K562 (cell line): ENCODE data around the gene SAMD8. TPM values are rescaled to one million over a fixed set of nuclear protein-coding genes. Genes with fewer than 3 reads are reported as not detected.

Source experiments
- ATAC-seq: fragments of 200-7000 bp; cut with Tn5 transposase; 3 replicates; pipeline ENCODE4 v1.9.1; 2020; ENCODE audit warnings: moderate library complexity
- BruUV-seq: library from RNA; stranded (reverse); fragments of 400-500 nt; replicated peaks from 2 replicates; lab custom pipeline; 2021; lab: Mats Ljungman, UMichigan
- CTCF ChIA-PET: fragments of 300-600 bp; formaldehyde crosslinking; extraction: SDS; loops from one replicate; lab custom pipeline; 2021; ENCODE audit warnings: low intra/inter-chr PET ratio; lab: Yijun Ruan, JAX
- POLR2A ChIA-PET: fragments of 300-600, 350-650 bp; sonication (Branson Sonifier 250); formaldehyde crosslinking; extraction: SDS; loops from one replicate; lab custom pipeline; 2021; ENCODE audit warnings: antibody characterized with exemption, inconsistent platforms; lab: Yijun Ruan, JAX
- DNase-seq, 4 experiments: peaks; one replicate each; pipeline versions ENCODE4 v3.0.0 to v3.0.0-alpha.2; 2011 to 2018; ENCODE audit warnings: low spot score in 3 of 4, mixed read lengths in 3 of 4; ENCODE audit errors: extremely low read depth in 1 of 4
- FAIRE-seq: peaks from 2 replicates; lab custom pipeline; 2011; peaks lifted over from hg19 to GRCh38; lab: Jason Lieb, UNC
- H2AFZ ChIP-seq: 2 replicates; pipeline ENCODE4 v1.6.0; 2011; ENCODE audit warnings: low read depth, low read length, control low read depth, inconsistent platforms
- H3K27ac ChIP-seq: fragments of 200-600 bp; 3 replicates; pipeline ENCODE4 v1.8.0; 2011; ENCODE audit warnings: low read depth, mild to moderate bottlenecking, control low read depth, inconsistent platforms, low read length, moderate library complexity, mixed read lengths; ENCODE audit errors: extremely low read depth
- H3K27me3 ChIP-seq, 2 experiments: fragments of 300-600 bp in 1 of 2; 2 replicates in 1 of 2; 3 replicates in 1 of 2; pipeline versions ENCODE4 v1.6.0 to v1.8.0; 2011; ENCODE audit warnings: inconsistent platforms in 2 of 2, low read length in 2 of 2, mild to moderate bottlenecking in 1 of 2, mixed read lengths in 1 of 2, moderate library complexity in 1 of 2; ENCODE audit not compliant: control insufficient read depth in 2 of 2, insufficient read depth in 2 of 2
- H3K36me3 ChIP-seq: fragments of 300-600 bp; 3 replicates; pipeline ENCODE4 v1.8.0; 2011; ENCODE audit warnings: mild to moderate bottlenecking, low read length, inconsistent platforms; ENCODE audit not compliant: control insufficient read depth, insufficient read depth
- H3K4me1 ChIP-seq, 2 experiments: fragments of 200-600 bp in 1 of 2; replicated peaks in 1 of 2; 2 replicates in 1 of 2; 3 replicates in 1 of 2; pipeline versions ENCODE4 v1.5.1 to v1.8.0; 2011; ENCODE audit warnings: inconsistent platforms in 2 of 2, low read length in 2 of 2, mild to moderate bottlenecking in 1 of 2, mixed read lengths in 1 of 2, moderate library complexity in 1 of 2; ENCODE audit not compliant: control insufficient read depth in 2 of 2, insufficient read depth in 2 of 2
- H3K4me2 ChIP-seq: 2 replicates; pipeline ENCODE4 v1.6.1; 2011; ENCODE audit warnings: low read length, control low read depth, inconsistent platforms, mixed read lengths; ENCODE audit not compliant: insufficient read depth
- H3K4me3 ChIP-seq: fragments of 200-600 bp; sonication (generic), shearing (Covaris generic); 2 replicates; pipeline ENCODE4 v1.5.1; 2016; ENCODE audit warnings: control low read depth, inconsistent platforms
- H3K79me2 ChIP-seq: fragments of 200-600 bp; 3 replicates; pipeline ENCODE4 v1.8.0; 2011; ENCODE audit warnings: low read length, inconsistent platforms; ENCODE audit not compliant: control insufficient read depth, insufficient read depth
- H3K9ac ChIP-seq, 2 experiments: 2 replicates each; pipeline versions ENCODE4 v1.6.0 to v1.6.1; 2011; ENCODE audit warnings: low read depth in 2 of 2, low read length in 2 of 2, control low read depth in 1 of 2, inconsistent platforms in 1 of 2, mild to moderate bottlenecking in 1 of 2, mixed read lengths in 1 of 2; ENCODE audit not compliant: insufficient read depth in 1 of 2
- H3K9me1 ChIP-seq: one replicate; pipeline ENCODE4 v1.6.0; 2011; ENCODE audit warnings: inconsistent platforms, mild to moderate bottlenecking, low read length, moderate library complexity; ENCODE audit not compliant: control insufficient read depth, insufficient read depth
- H3K9me3 ChIP-seq: replicated peaks from 2 replicates; pipeline ENCODE4 v1.5.1; 2011; ENCODE audit warnings: low read depth, low read length, inconsistent platforms; ENCODE audit not compliant: control insufficient read depth, insufficient read depth
- H4K20me1 ChIP-seq: replicated peaks from 2 replicates; pipeline ENCODE4 v1.6.1; 2011; ENCODE audit warnings: low read length, inconsistent platforms, mixed read lengths; ENCODE audit not compliant: control insufficient read depth, insufficient read depth
- ARNT ChIP-seq, 2 experiments: fragments of 450-650 bp; IDR thresholded peaks; 2 replicates each; pipeline ENCODE4 v1.6.1; 2016; ENCODE audit warnings: mild to moderate bottlenecking in 1 of 2
- CBX5 ChIP-seq: IDR thresholded peaks from 2 replicates; pipeline ENCODE4 v1.6.1; 2014; ENCODE audit warnings: low read depth, borderline replicate concordance
- NR2C1 ChIP-seq, 2 experiments: fragments of 450-650 bp; IDR thresholded peaks; 2 replicates each; pipeline ENCODE4 v1.6.1; 2017; ENCODE audit warnings: mild to moderate bottlenecking in 2 of 2, antibody characterized with exemption in 1 of 2, inconsistent platforms in 1 of 2, missing compliant biosample characterization in 1 of 2, missing genetic modification characterization in 1 of 2
- OTX1 ChIP-seq: fragments of 450-650 bp; formaldehyde crosslinking; IDR thresholded peaks from 2 replicates; pipeline ENCODE4 v1.4.0; 2022; ENCODE audit warnings: mild to moderate bottlenecking
- RBM15 ChIP-seq: fragments of 200-400 bp; formaldehyde crosslinking; IDR thresholded peaks from 2 replicates; pipeline ENCODE4 v1.6.1; 2018; ENCODE audit warnings: mild to moderate bottlenecking, low read length, moderate library complexity; ENCODE audit not compliant: insufficient read depth
- SETDB1 ChIP-seq: IDR thresholded peaks from one replicate; pipeline ENCODE4 v1.6.1; 2012; ENCODE audit warnings: low read length, control low read depth, inconsistent platforms
- SRSF7 ChIP-seq: fragments of 200-400 bp; formaldehyde crosslinking; optimal IDR thresholded peaks from 2 replicates; pipeline ENCODE3; 2017; ENCODE audit warnings: mild to moderate bottlenecking, low read depth, low read length
- ZNF41 ChIP-seq: fragments of 250-450 bp; sonication (Bioruptor Pico); conservative IDR thresholded peaks from 2 replicates; pipeline ENCODE4 v1.4.0; 2020; ENCODE audit warnings: mild to moderate bottlenecking
- in situ Hi-C: fragments of 300-500 bp; cut with MboI; formaldehyde crosslinking; loops from 4 replicates; pipeline ENCODE4 v1.15.0; 2018; ENCODE audit warnings: inconsistent platforms, mixed read lengths
- intact Hi-C: fragments of 100-400 bp; cut with micrococcal nuclease; formaldehyde crosslinking; loops from 2 replicates; pipeline ENCODE4 v1.14.2; 2022
- polyA plus RNA-seq, 8 experiments: library from polyadenylated mRNA; depleted of rRNA in 4 of 8; stranded (reverse) in 5 of 8; unstranded in 3 of 8; fragments of >200 nt; fragmentation: Nextera tagmentation in 2 of 8; fragmentation: Illumina TruSeq in 1 of 8; extraction: Ambion mirVana in 2 of 8; extraction: Trizol in 1 of 8; gene quantifications; 2 replicates each; pipeline versions ENCODE4 v1.2.1 to v1.2.3, GENCODE V29; 2011 to 2014; ENCODE audit warnings: inconsistent platforms in 1 of 8, missing spikeins in 1 of 8
- total RNA-seq, 7 experiments: library from RNA; depleted of rRNA in 6 of 7; stranded (reverse); fragments of >200 nt in 6 of 7; fragmentation: Illumina TruSeq in 2 of 7; extraction: Trizol in 2 of 7; gene quantifications; 2 replicates each; pipeline versions ENCODE4 v1.2.1 to v1.2.3, GENCODE V29; 2011 to 2021; ENCODE audit warnings: low replicate concordance in 1 of 7
- TF ChIP-seq, protein P1 (sequence below), 2 experiments: fragments of 450-650 bp in 1 of 2; sonication (generic) in 1 of 2; formaldehyde crosslinking in 1 of 2; IDR thresholded peaks in 1 of 2; conservative IDR thresholded peaks in 1 of 2; 2 replicates each; pipeline versions ENCODE4 v1.6.1 to v1.8.1; 2016 to 2023; ENCODE audit warnings: mild to moderate bottlenecking in 2 of 2, moderate library complexity in 2 of 2, inconsistent platforms in 1 of 2, missing genetic modification reagents in 1 of 2
- TF ChIP-seq, protein P2 (sequence below): fragments of 450-650 bp; IDR thresholded peaks from 2 replicates; pipeline ENCODE4 v1.6.1; 2016; ENCODE audit warnings: low read depth

SAMD8 gene
- total and polyA plus RNA-seq, 9 of the 15 experiments (the other 6 are each of a cell fraction or from before 2014, with no cell fraction given) = 2.7 to 16.1 (median 6.2) TPM

DNA sequence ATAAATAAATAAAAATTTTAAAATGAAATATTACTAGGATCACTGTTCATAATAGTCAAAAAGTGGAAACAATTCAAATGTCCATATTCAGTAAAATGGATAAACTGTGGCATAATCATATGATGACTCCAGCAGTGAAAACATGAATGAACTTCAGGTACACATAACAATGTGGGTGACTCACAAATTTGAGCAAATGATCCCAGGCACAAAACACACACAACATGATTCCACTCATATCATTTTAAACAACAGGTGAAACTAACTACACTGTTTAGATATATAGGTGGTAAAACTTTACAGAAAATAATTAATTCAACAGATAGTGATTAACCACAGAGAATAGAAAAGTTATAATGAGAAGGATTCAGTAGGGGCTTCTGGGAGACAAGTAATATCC is 14.7 kb upstream of the SAMD8 start:
- no peak overlapping the region for H3K27ac ChIP-seq
- intact Hi-C loops = no loop called here
- no peak overlapping the region for H3K4me2 ChIP-seq
- no peak overlapping the region for H3K9ac ChIP-seq
- TF ChIP-seq ZNF41 (CRISPR knock-in tag) (no peak), NR2C1 (IDR thresholded peaks at IDR 0.05) (no peak), NR2C1 (tag; IDR thresholded peaks at IDR 0.05) (no peak), OTX1 (CRISPR knock-in tag) (no peak), ARNT (IDR thresholded peaks at IDR 0.05) (no peak), CBX5 (no peak), SETDB1 (no peak), RBM15 (no peak), SRSF7 (no peak)
- TF ChIP-seq, protein P1, sequence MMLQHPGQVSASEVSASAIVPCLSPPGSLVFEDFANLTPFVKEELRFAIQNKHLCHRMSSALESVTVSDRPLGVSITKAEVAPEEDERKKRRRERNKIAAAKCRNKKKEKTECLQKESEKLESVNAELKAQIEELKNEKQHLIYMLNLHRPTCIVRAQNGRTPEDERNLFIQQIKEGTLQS (IDR thresholded peaks at IDR 0.05) = no peak
- TF ChIP-seq, protein P1 (CRISPR knock-in tag; conservative IDR thresholded peaks at IDR 0.05) = no peak
- TF ChIP-seq, protein P2, sequence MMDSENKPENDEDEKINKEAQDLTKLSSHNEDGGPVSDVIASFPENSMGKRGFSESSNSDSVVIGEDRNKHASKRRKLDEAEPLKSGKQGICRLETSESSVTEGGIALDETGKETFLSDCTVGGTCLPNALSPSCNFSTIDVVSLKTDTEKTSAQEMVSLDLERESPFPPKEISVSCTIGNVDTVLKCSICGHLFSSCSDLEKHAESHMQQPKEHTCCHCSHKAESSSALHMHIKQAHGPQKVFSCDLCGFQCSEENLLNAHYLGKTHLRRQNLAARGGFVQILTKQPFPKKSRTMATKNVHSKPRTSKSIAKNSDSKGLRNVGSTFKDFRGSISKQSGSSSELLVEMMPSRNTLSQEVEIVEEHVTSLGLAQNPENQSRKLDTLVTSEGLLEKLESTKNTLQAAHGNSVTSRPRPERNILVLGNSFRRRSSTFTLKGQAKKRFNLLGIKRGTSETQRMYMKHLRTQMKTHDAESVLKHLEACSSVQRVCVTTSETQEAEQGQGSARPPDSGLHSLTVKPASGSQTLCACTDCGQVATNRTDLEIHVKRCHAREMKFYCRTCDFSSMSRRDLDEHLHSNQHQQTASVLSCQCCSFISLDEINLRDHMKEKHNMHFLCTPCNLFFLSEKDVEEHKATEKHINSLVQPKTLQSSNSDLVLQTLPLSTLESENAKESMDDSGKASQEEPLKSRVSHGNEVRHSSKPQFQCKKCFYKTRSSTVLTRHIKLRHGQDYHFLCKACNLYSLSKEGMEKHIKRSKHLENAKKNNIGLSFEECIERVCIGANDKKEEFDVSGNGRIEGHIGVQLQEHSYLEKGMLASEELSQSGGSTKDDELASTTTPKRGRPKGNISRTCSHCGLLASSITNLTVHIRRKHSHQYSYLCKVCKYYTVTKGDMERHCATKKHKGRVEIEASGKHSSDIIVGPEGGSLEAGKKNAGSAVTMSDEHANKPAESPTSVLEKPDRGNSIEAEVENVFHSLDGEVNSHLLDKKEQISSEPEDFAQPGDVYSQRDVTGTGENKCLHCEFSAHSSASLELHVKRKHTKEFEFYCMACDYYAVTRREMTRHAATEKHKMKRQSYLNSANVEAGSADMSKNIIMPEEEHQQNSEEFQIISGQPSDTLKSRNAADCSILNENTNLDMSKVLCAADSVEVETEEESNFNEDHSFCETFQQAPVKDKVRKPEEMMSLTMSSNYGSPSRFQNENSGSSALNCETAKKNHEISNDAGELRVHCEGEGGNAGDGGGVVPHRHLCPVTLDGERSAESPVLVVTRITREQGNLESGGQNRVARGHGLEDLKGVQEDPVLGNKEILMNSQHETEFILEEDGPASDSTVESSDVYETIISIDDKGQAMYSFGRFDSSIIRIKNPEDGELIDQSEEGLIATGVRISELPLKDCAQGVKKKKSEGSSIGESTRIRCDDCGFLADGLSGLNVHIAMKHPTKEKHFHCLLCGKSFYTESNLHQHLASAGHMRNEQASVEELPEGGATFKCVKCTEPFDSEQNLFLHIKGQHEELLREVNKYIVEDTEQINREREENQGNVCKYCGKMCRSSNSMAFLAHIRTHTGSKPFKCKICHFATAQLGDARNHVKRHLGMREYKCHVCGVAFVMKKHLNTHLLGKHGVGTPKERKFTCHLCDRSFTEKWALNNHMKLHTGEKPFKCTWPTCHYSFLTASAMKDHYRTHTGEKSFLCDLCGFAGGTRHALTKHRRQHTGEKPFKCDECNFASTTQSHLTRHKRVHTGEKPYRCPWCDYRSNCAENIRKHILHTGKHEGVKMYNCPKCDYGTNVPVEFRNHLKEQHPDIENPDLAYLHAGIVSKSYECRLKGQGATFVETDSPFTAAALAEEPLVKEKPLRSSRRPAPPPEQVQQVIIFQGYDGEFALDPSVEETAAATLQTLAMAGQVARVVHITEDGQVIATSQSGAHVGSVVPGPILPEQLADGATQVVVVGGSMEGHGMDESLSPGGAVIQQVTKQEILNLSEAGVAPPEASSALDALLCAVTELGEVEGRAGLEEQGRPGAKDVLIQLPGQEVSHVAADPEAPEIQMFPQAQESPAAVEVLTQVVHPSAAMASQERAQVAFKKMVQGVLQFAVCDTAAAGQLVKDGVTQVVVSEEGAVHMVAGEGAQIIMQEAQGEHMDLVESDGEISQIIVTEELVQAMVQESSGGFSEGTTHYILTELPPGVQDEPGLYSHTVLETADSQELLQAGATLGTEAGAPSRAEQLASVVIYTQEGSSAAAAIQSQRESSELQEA = no peak
- DNase-seq (no peak), FAIRE-seq (no peak), ATAC-seq (no peak)
- no peaks in the 10 kb centered on the region for H3K36me3 ChIP-seq
- no TSS peak for BruUV-seq
- no peaks in the 10 kb centered on the region for H3K9me3 ChIP-seq
- H3K4me3 ChIP-seq = no peak overlapping the region
- H3K79me2 ChIP-seq = no peaks in the 10 kb centered on the region
- H3K27me3 ChIP-seq = no peaks in the 10 kb centered on the region
- ChIA-PET POLR2A (interaction anchor here (1.3 to 2.1 kb wide), 2 partner anchors 8 to 13 kb away, joined by 3 to 9 read pairs; a partner anchor contains a TSS), CTCF (interaction anchor here (0.6 kb wide), 1 partner anchor 438 kb away, joined by 3 read pairs; no protein-coding TSS in a partner anchor)
- no peaks in the 10 kb centered on the region for H3K9me1 ChIP-seq
- H2AFZ ChIP-seq = no peak overlapping the region
- peaks cover 0 to 21% of the 10 kb centered on the region in 2 experiments; a peak in 2 of 5 replicates for H3K4me1 ChIP-seq
- peaks cover 4% of the 10 kb centered on the region; the same call in 1 of the 2 replicates for H4K20me1 ChIP-seq
- in situ Hi-C loops = loop anchor here (5.0 to 10.0 kb wide), 2 partner anchors 362 to 849 kb away; no protein-coding TSS in a partner anchor
